ENCODE data around the gene GPR146.
A peak's percentile ranks its signal among the peaks of the same experiment; 100 is the strongest.
"Not testable (repeated sequence)": the region's sequence is repeated elsewhere in the genome, so short reads cannot be mapped to it uniquely, and the experiment has no call there.

The GPR146 gene

DNA sequence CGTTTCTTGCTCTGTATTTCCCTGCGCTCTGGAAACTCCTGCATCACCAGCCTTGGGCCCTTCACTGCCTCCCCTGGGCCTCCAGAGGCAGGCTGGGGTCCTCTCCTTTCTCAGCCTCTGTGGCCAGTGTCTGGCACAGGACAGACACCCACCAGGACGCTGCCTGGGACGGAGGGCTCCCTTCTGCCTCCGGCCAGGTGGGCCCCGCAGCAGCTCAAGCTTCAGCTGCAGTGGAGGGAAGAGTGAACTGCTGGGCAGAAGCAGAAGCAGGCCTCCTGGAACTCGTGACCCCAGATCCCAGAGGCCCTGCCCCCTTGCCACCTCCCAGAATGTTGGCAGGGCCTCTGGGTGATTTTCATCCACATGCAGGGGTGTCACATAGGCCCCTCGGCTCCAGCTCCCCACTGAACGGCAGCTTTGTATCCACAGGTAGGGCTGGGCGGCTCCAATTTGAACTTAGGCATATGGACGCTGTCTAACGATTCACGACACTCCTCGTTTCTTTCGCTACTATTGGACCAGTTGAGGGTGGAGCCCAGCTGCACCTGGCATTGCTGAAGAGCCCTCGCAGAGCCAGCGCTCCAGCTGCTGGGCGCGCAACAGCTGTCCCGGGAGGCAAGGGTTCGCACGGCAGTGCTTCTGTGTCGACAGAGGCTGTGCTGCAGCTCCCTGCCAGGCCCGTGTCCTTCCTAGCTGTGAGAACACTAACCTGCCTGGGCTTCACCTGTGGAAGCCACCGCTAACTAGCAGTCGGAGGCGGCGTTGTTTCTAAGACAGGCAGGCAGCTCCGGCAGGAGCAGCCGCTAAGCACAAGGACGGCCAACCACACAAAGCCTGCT is 18.4 kb upstream of the GPR146 start:
- DNase-seq (ENCODE audit: low spot score) = no peak

DNA sequence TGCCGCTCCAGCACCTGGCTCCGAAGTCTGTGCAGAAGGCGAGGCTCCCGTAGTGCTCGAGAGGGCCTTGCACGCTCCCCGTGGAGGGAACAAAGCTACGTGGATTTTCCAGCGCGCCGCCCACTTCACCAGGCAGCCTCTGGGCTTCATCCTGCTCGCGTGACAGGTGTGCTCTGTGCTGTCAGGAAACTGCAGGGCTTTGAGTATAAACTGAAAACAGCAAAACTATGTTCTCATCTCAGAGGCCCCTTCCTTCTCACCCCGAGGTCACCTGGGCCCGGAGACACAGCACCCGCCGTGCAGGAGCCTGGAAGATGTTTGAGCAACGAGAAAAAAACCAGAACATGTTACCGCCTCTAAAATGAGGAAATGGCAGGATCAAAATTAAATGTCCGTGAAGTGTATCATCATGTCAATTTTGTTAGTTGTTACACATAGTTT is 17.6 kb upstream of the GPR146 start:
- no peak for DNase-seq (ENCODE audit: low spot score)

DNA sequence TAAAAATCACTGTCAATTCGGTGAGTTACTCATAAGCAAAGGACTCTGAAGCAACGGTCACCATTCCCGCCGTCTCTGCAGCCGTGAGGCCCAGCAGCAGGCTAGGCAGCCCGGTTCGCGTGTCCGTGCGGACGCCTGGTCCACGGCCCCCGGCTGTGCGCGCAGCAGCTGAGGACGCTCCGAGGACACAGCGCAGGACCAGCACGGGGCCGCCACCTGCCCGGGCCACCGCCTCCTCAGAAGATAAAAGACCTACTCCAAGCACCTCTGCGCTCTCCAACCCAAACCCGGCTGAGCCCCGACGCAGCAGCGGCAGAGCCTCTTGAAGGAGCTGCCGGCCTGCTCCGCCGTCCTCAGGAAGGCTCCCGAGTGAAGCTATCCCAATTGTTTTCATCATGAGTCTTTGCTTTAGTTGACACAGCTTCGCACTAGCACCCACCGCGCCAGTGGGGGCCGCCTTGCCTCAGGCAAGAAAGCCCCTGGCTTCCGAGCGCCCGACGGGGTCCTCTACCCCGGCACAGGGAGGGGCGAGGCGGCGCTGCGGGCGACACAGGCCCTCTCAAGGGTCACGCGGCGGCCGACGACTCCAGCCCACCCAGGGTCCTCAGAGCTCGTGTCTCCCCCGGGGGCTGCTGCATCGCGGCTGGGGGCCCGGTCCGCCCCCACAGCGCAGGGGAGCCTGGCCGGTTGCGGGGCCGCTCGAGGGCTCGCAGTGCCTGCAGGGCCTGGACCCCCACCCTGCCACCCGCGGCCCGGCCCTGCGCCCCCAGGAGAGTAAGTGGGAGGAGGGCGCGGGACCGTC is 16.9 kb upstream of the GPR146 start:
- DNase-seq (ENCODE audit: low spot score) = no peak

DNA sequence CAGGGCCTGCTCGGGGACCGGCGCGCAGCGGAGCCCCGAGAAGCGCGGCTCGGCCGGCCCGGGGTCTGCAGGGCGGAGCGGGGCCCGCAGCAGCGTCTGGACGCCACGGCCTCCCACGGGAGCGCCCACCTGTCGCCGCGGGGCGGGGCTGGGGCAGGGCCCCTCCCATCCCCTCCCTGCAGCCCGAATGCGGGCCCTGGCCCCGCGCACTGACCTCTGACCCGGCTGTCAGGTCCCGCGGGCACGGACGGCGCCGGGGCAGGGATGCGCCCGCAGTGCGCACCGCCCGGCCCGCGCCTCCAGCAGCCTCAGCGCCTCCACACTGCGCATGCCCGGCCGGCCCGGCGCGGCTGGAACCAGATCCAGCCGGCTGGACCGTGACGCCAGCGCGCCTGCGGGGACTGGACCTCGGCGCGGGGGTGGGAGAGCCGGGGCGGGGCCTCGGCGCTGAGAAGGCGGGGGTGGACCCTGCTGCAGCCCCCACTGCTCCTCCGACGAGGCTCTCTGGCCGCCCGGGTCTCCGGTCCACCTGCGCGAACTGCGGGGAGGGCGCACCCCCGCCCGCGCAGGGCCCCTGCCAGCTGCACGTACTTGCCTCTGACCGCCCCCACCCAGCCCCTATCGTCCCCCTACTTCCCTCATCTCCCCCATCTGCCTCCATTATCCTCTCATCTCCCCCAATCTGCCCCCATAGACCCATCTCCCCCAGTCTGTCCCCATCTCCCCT is 16.1 kb upstream of the GPR146 start:
- DNase-seq (ENCODE audit: low spot score) = peak; percentile 99

DNA sequence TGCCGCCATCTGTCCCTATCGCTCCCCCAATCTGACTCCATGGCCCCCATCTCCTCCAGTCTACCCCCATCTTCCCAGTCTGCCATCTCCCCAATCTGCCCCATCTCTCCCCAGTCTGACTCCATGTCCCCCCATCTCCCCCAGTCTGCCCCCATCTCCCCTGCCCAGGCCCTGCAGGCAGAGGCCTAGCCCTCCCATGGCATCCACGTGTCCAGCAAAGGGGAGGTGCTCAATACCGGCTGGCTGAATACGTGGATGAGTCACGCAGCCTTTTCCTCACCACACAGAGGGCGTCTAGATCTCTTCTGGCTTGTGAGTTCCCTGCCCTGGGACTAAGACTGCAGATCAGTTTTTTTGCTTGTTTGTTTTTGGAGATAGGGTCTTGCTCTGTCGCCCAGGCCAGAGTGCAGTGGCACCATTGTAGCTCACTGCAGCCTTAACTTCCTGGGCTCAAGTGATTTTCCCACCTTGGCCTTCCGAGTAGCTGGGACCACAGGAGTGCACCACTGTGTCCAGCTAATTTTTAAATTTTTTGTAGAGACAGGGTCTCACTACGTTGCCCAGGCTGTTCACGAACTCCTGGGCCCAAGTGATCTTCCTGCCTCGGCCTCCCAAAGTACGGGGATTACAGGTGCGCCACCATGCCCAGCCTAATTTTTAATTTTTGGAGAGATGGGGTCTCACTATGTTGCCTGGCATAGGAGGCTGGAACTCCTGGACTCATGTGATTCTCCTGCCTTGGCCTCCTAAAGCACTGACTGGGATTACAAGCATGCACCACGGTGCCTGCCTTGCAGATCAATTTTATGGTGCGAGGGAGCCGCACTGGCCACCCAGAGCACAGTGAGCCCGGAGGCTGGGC is 15.3 kb upstream of the GPR146 start:
- DNase-seq (ENCODE audit: low spot score) = peak; percentile 99

DNA sequence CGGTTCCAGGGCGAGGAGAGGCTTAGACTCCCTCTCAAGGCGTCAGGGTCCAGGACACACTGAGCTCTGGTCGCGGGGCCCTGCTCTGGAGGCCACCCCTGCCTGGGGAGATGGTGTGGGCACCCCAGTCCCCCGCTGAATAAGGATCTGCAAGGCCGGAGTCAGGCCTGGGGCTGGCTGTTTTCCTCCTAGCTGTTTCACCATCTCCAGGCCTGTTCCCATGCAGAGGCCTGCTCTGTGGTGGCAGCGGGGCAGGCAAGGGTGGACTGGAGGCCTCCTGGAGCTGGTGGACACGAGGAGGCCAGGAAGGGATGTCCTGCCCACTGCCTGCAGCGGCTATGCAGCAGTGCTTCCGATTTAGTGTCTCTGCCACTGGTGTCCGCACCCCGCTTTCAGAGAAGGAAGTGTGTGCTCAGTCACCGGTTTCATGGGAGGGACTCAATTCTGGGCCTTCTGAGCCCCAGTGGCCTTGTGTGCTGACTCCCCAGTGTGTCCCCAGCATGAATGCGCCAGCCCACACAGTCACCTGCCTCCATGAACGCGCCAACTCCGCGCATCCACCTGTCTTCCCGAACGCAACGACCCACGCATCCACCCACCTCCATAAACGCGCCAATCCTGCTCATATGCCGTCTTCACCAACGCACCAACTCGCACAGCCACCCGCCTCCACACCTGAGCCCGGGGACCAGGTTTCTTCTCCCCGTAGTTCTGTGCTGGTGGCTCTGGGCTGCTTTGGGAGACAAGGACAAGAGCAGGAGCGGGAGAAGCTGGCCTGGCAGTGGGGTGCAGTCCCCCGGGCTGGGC is 14.5 kb upstream of the GPR146 start:
- no peak for DNase-seq (ENCODE audit: low spot score)

DNA sequence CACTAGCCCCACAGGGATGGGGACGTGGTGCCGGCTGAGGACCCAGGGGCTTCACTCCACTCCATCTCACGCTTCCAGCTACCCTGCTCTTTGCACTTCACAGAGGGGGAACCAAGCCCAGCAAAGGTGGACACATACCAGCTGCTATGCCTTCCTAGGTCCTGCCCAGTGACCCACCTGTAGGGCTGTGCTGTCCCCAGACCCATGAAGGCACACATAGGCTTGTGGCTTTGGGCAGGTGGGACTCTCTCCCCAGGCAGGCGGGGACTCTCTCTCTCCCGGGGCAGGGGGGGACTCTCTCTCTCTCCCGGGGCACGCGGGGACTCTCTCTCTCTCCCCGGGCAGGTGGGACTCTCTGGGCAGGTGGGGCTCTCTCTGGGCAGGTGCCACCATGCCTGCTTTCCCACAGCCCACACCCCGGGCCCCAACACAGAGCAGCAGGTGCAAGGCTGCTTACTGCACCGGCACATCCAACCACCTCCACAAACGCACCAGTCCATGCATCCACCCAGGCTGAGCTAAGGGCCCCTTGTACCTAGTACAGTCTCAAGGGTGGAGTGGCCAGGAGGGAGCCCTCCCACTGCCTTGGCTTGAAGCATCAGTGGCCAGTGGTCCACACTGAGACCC is 13.8 kb upstream of the GPR146 start:
- no peak for DNase-seq (ENCODE audit: low spot score)

DNA sequence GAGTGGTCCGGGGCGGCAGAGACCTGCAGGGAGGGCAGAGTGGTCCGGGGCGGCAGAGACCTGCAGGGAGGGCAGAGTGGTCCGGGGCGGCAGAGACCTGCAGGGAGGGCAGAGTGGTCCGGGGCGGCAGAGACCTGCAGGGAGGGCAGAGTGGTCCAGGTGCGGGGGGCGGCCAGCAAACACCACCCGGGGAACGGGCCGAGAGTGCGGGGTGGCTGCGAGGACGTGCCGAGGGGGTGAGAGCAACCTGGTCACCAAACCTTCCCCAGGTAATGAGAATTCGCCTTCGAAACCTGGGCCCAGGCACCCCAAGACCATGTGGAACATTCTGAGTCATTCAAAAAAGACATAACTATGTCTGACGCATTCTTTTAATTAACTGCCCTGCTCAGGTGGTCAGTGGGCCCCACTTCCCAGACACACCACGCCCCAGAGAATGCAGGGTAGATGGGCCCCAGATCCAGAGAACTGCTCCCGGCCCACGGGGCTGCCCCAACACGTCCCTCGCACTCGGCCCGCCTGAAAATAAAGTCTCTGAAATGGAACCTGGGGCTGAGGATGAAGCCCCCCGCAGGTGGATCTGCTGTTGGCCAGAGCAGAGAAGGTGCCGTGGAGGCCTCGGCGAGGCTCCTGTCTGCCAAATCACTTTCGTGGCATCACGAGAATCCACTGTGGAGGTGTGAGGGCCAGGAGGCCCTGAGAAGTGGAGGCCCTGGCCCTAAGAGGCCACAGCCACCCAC is 12.5 kb upstream of the GPR146 start:
- DNase-seq (ENCODE audit: low spot score) = no peak

DNA sequence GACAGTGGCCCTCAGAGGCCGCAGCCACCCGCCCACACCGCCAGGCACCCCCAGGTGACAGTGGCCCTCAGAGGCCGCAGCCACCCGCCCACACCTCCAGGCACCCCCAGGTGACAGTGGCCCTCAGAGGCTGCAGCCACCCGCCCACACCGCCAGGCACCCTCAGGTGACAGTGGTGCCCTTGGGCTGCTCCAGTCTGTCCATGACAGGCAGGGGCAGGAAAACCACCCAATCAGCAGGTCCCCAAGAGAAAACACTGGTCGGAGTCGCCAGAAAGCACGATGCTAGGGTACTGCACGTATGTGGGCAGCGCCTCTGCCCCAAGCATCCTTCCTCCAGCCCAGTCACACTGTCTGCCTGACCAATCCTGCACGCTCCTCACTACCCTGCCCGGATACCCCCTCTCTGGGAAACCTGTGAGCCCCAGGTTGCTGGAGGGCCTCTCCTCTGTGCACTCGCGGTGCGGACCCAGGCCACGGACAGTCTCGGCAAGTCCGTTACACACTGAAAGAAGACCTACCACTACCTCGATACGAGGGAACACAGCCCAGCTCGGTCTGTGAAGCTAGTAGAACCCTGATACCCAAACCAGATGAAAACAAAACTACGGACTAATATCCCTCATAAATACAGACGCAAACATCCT is 11.7 kb upstream of the GPR146 start:
- no peak for DNase-seq (ENCODE audit: low spot score)

DNA sequence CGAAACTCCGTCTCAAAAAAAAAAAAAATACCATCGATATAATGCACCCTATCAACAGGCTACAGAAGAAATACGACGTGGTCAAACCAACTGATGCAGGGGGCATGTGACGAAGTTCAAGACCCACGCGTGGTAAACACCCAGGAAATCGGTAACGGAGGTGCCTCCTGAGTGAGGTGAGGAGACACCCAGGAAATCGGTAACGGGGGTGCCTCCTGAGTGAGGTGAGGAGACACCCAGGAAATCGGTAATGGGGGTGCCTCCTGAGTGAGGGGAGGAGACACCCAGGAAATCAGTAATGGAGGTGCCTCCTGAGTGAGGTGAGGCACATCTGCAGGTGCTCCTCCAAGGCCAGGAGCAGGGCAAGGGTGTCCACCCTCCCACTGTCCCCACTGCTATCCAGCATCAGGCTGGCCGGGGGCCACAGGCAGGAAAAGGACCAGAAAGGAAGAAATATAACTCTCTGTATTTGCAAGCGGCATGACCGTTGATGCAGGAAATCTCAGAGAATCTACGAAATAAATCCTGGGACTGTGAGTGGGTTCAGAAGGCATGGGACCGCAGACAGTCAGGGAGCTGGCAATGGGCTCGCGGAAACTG is 10.7 kb upstream of the GPR146 start:
- DNase-seq (ENCODE audit: low spot score) = no peak

DNA sequence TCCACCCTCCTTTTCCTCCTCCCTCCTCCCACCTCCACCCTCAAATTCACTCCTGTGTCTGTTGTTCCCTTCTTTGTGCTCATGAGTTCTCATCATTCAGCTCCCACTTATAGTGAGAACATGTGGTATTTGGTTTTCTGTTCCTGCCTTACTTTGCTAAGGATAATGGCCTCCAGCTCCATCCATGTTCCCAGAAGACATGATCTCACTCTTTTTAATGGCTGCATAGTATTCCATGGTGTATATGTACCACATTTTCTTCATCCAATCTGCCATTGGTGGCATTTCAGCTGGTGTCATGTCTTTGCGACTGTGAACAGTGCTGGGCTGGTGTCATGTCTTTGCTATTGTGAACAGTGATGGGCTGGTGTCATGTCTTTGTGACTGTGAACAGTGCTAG is 9.6 kb upstream of the GPR146 start:
- DNase-seq (ENCODE audit: low spot score) = not testable (repeated sequence)

DNA sequence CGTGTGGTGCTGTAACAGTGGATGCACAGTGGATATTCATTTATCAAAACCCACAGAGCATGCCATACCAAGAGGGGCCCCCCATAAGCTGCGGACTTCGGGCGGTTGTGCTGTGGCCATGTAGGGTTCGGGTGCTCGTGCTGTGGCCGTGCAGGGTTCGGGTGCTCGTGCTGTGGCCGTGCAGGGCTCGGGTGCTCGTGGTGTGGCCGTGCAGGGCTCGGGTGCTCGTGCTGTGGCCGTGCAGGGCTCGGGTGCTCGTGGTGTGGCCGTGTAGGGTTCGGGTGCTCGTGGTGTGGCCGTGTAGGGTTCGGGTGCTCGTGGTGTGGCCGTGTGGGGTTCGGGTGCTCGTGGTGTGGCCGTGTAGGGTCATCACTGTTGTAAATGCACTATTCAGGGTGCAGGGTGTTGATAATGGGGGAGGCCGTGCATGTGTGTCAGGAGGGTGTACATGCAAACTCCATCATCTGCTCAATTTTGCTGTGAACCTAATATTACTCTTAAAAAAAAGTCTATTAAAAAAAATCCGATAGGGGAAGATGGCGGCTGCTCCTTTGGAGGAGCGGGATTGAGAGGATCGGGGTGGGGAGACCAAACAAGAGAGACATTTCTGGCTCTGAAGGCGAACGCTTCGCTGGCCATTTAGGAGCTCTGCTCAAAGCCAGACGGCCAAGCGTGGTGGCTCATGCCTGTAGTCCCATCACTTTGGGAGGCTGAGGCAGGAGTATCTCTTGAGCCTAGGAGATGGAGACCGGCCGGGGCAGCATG is 8.0 kb upstream of the GPR146 start:
- DNase-seq (ENCODE audit: low spot score) = not testable (repeated sequence)

DNA sequence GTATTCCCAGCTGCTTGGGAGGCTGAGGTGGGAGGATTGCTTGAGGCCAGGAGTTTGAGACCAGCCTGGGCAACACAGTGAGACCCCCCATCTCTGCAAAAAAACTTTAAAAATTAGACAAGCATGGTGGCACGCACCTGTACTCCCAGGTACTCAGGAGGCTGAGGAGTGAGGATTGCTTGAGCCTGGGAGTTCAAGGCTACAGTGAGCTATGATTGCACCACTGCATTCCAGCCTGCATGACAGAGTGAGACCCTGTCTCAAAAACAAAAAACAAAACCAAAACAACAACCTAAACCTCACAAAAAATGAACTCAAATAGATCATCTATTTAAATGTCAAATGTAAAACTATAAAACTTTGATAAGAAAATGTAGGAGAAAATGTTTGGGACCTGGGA is 4.1 kb upstream of the GPR146 start:
- not testable (repeated sequence) for DNase-seq (ENCODE audit: low spot score)

DNA sequence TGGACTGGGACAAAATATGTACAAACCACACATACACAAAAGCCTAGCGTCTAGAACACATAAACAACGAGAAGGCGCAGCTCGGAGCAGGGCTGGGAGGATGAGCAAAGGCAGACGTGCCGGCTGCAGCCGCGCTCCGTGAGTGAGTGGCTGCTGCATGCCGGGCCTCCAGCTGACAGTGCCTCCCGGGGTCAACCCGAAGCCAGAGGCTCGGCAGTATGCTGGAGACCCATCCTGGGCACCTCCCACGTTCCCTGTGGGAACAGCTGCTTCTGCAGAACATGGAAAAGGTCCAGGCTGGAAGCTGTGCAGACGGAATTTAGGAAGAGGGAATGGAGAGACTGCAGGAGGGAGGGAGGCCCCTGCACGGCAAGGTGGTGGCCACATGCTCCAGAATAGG is 3.6 kb upstream of the GPR146 start:
- DNase-seq (ENCODE audit: low spot score) = no peak

DNA sequence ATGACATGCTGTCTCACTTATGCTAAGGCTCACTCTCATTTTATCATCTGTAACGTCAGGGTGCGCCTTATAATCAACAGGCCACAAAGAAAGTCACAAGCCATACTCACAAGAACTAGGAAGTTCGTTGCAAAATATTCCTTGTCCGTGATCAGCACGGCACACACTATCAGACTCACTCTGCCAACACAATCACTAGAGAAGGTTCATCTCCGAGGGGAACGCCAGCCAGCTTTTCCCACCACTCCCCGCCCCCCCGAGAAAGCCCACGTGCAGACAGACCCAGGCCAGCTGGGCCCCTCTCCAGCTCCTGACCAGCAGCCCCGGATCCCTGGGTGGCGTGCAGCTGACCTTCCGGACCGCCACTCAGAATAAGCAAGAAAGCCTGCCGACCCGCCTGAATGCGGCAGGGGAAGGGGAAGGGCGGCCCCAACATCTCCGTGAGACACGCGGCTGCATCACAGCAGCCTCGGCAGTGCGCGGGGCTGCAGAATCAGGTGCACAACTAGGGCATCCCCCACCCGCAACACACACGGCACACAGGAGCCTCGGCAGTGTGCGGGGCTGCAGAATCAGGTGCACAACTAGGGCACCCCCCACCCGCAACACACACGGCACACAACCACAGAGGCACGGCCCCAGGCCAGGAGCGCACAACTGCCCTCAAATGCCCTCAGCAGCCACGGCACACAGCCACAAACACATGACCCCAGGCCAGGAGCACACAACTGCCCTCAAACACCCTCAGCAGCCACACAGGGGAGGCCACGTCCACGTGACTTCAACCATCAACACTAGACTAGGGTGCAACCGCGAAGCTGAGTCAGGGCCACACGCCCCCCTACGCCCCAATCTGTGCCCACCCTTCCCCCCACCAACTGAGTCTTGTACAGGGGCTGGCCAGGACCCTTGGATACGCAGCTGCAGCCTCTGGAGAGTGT is 2.5 kb upstream of the GPR146 start:
- DNase-seq (ENCODE audit: low spot score) = no peak

DNA sequence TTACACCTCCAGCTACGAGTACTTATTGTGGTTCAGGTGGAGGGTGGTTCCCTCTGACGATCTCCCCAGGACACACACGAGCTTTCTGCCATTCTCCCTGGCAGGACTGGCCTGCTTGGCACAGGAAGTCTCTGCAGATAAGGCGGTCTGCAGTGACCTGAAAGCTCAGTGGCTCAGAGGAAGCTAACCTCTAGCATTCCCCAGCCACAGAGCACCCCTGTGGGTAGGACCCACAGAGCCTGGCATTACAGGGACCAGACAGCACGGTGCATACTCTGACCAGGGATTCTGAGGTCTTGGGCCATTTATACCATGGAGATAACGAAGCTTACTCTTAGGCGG is 1.9 kb upstream of the GPR146 start:
- DNase-seq (ENCODE audit: low spot score) = no peak

Data from HuH-7.5 (cell line).